ENCODE results near the gene ZNF729.
"Not testable (repeated sequence)": the region's sequence is repeated elsewhere in the genome, so short reads cannot be mapped to it uniquely, and the experiment has no call there.

The ZNF729 gene

GRCh38 chr19:22286151-22286810 is at the start of gene ZNF729:
Gene ZNF729 (plus strand): TSS chr19:22286441. CDS start chr19:22286526, 85 bp downstream.
- DNase-seq = no peak

DNA sequence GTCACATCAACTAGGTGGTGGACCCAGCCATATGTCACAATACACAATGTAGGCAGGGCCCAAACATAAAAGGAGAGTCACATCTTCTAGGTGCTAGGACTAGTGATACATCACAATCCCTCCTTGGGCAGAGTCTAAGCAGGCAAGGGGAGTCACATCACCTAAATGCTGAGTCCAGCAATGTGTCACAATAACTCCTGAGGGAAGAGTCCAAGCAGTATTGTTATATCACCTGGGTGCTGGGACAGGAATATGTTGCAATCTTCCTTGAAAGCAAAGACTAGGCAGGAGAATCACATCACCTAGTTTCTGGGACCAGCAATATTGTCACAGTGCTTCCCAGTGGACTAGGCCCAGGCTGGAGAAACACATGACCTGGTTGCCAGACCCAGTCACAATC is 29.4 kb upstream of the ZNF729 start:
- no peak for DNase-seq

GRCh38 chr19:22257381-22257780 is 28.9 kb upstream of the ZNF729 start:
- DNase-seq = no peak

GRCh38 chr19:22257916-22258315 is 28.3 kb upstream of the ZNF729 start:
- no peak for DNase-seq

GRCh38 chr19:22260499-22260898 is 25.7 kb upstream of the ZNF729 start:
- no peak for DNase-seq

- no peak for DNase-seq
Observed at GRCh38 chr19:22261596-22261995, 24.6 kb upstream of the ZNF729 start.

GRCh38 chr19:22263121-22263520 is 23.1 kb upstream of the ZNF729 start:
- no peak for DNase-seq

GRCh38 chr19:22321554-22321953 is 35.3 kb downstream of the ZNF729 start:
- not testable (repeated sequence) for DNase-seq

GRCh38 chr19:22326219-22326618 is 40.0 kb downstream of the ZNF729 start:
- no peak for DNase-seq

- DNase-seq = no peak
Observed at GRCh38 chr19:22327321-22327720, 41.1 kb downstream of the ZNF729 start.

DNA sequence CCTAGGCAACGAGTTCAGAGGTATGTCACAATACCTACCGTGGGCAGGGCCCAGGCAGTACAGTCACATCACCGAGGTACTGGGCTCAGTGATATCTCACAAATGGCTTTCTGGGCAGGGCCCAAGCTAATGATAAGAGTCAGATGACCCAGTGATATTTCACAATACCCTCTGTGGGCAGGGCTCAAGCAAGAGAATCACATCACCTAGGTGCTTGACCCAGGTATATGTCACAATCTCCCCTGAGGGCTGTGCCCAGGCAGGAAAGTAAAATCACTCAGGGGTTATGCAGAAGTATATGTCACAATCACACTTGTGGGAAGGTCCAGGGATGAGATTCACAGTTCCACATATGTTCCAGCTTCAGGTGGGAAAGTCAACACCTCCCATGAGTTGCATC is 45.3 kb downstream of the ZNF729 start:
- no peak for DNase-seq

DNA sequence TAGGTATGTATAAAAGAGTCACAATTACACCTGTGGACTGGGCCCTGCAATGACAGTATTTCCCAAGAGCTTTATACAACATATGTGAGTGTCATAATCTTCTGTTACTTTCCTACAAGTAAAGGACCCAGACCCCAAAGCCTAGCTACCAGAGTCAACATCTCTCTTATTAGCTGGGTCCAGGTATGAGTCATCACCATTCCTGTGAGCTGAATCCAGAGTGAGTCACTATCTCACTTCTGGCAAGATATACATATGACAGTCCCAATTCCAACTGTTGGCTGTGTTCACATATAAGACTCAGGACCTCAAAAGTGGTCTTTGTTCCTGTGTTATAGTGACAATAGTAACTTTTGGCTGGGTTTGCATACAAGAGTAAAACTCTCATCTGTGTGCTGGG is 46.7 kb downstream of the ZNF729 start:
- no peak for DNase-seq

DNA sequence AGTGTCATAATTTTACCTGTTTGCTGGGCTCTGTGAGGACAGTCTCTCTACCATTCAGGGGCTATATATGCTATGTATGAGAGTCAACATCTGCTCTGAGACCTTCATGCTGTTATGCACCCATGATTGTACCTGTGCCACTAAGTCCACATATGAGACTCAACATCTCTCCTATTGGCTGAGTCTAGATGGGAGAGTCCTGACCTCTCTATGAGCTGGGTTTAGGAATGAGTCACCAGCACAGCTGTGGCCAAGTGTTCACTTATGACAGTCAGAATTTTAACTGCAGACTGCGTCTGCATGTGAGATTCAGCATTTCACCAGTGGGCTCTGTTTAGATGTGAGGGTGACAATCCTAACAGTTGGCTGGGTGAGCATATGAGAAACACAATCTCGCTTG is 49.5 kb downstream of the ZNF729 start:
- no peak for DNase-seq

- DNase-seq = no peak
Observed at GRCh38 chr19:22354665-22355064, 68.4 kb downstream of the ZNF729 start.
